ENCODE measurements around the gene MACROD1. TPM values are rescaled to one million over a fixed set of nuclear protein-coding genes. Genes with fewer than 3 reads are reported as not detected.

MACROD1 gene
- total and polyA plus RNA-seq, 10 donors, result 5.1 to 20.3 (median 7.8) TPM

DNA sequence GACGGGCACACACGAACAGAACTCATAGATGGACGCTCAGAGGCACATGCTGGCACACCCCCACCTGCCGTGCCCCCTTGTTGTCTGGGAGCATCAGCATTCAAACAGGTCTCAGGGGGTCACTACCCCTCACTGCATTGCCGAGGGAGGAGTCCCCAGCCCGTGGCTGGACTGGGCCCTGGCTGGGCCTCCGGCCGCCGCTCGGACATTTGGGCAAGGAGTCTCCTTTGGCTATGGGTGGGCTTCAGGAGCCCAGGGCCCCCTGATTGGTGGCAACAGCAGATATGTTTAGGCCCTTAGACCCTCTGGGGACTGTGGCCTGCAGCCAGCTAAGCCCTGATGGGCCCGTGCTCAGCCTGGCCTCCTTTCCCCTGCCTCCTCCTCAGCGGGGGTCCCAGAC, 88.3 kb downstream of the MACROD1 start:
- TF ChIP-seq POLR2AphosphoS5 (IDR thresholded peaks at IDR 0.05) (no peak), POLR2A (IDR thresholded peaks at IDR 0.05) (no peak)
- TF ChIP-seq, protein P1, sequence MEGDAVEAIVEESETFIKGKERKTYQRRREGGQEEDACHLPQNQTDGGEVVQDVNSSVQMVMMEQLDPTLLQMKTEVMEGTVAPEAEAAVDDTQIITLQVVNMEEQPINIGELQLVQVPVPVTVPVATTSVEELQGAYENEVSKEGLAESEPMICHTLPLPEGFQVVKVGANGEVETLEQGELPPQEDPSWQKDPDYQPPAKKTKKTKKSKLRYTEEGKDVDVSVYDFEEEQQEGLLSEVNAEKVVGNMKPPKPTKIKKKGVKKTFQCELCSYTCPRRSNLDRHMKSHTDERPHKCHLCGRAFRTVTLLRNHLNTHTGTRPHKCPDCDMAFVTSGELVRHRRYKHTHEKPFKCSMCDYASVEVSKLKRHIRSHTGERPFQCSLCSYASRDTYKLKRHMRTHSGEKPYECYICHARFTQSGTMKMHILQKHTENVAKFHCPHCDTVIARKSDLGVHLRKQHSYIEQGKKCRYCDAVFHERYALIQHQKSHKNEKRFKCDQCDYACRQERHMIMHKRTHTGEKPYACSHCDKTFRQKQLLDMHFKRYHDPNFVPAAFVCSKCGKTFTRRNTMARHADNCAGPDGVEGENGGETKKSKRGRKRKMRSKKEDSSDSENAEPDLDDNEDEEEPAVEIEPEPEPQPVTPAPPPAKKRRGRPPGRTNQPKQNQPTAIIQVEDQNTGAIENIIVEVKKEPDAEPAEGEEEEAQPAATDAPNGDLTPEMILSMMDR (IDR thresholded peaks at IDR 0.05 in 8 of 11, conservative IDR thresholded peaks at IDR 0.05 in 3 of 11), result no peak
- WGBS, 5 donors, result 90 to 95% (median 94%) methylated on average over 3 to 12 of the region's 12 CpGs
- Histone ChIP-seq H3K4me1 (peaks cover 0 to 12% (median 4%) of the 10 kb centered on the region in 6 donors), H3K27me3 (replicated peaks in 1 of 7) (no peaks in the 10 kb centered on the region), H3K9me3 (no peaks in the 10 kb centered on the region), H3K36me3 (no peaks in the 10 kb centered on the region), H3K27ac (no peak overlapping the region), H3K4me3 (no peak overlapping the region)
- intact Hi-C loops (cut with DNase I; ENCODE audit: low total_unique reads), result no loop called here
- no peak for DNase-seq

DNA sequence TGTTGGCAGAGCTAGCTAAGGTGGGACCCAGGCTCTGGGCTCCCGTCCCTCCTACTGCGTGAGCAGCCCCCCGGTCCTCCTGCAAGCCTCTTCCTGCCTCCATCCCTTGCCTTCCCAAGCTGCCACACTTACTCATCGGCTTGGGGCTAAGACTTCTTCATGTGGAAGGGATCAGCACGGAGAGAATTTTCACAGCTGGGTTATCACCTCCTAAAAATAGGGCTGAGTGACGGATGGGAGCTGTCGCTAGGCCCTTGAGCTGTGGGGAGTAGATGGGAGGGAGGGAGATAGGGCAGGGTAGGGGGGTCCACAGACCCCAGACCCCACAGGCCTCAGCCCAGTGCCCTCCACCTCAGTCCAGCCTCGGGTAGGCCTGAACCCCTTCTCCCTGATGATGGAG, 89.2 kb downstream of the MACROD1 start:
- TF ChIP-seq POLR2A (IDR thresholded peaks at IDR 0.05), result no peak
- TF ChIP-seq POLR2AphosphoS5 (IDR thresholded peaks at IDR 0.05), result no peak
- TF ChIP-seq, protein P1 (IDR thresholded peaks at IDR 0.05 in 8 of 11, conservative IDR thresholded peaks at IDR 0.05 in 3 of 11), result no peak
- peaks cover 0 to 12% (median 4%) of the 10 kb centered on the region in 6 donors for H3K4me1 ChIP-seq
- H3K27ac ChIP-seq, result no peak overlapping the region
- no peaks in the 10 kb centered on the region for H3K9me3 ChIP-seq
- H3K27me3 ChIP-seq (replicated peaks in 1 of 7), result no peaks in the 10 kb centered on the region
- H3K36me3 ChIP-seq, result no peaks in the 10 kb centered on the region
- 79 to 92% (median 84%) methylated on average over 5 to 8 of the region's 8 CpGs for WGBS, 5 donors
- DNase-seq, result no peak
- no peak overlapping the region for H3K4me3 ChIP-seq
- intact Hi-C loops (cut with DNase I; ENCODE audit: low total_unique reads), result no loop called here

DNA sequence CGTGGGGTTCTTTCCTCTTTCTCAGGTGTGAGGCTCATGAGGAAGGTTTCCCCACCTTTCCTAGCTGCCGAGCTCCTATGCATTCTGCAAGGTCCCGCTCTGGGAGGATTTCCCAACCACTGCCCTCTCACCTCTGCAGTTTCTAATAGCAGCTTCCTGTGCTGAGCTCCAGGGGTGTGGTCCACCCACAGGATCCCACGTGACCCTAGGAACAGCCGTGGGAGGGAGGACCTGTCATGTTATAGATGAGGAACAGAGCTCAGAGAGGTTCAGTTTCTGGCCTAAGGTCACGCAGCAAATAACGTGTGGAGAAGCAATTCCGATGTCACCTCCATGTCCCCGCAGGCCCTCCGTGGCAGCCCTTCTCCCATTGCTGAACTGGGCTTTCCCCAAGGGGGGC, 91.7 kb downstream of the MACROD1 start:
- TF ChIP-seq, protein P1 (IDR thresholded peaks at IDR 0.05 in 8 of 11, conservative IDR thresholded peaks at IDR 0.05 in 3 of 11), result no peak
- TF ChIP-seq POLR2AphosphoS5 (IDR thresholded peaks at IDR 0.05), result no peak
- no peak for TF ChIP-seq POLR2A (IDR thresholded peaks at IDR 0.05)
- Histone ChIP-seq H3K27me3 (replicated peaks in 1 of 7) (no peaks in the 10 kb centered on the region), H3K27ac (no peak overlapping the region), H3K36me3 (no peaks in the 10 kb centered on the region), H3K4me1 (peaks cover 0 to 12% (median 4%) of the 10 kb centered on the region in 6 donors), H3K4me3 (no peak overlapping the region), H3K9me3 (no peaks in the 10 kb centered on the region)
- intact Hi-C loops (cut with DNase I; ENCODE audit: low total_unique reads), result no loop called here
- no peak for DNase-seq
- WGBS, 5 donors, result 54 to 74% (median 59%) methylated on average over 10 of the region's 10 CpGs

DNA sequence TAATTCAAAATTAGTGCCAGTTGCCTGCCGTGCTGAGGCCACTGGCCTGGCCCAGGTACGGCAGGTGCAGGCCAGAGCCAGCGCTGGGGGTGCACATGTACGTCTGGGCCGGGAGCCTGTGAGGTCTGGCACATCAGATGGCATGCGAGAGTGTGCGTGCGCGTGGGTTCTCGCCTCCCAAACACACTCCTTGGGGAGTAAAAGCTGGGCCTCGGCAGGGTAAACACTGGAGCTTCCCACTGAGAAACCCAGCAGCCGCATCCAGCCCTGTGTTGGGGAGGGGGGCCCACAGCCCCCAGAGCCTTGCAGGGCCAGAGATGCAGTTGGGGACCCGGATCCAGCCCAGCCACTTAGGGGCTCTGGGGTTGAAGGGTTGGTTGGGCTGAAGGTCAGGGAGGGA, 92.4 kb downstream of the MACROD1 start:
- Histone ChIP-seq H3K4me3 (no peak overlapping the region), H3K9me3 (no peaks in the 10 kb centered on the region), H3K4me1 (peaks cover 0 to 12% (median 4%) of the 10 kb centered on the region in 6 donors), H3K27ac (no peak overlapping the region), H3K27me3 (replicated peaks in 1 of 7) (no peaks in the 10 kb centered on the region), H3K36me3 (no peaks in the 10 kb centered on the region)
- intact Hi-C loops (cut with DNase I; ENCODE audit: low total_unique reads), result no loop called here
- WGBS, 5 donors, result 82 to 91% (median 85%) methylated on average over 12 to 13 of the region's 13 CpGs
- DNase-seq, result no peak
- TF ChIP-seq POLR2A (IDR thresholded peaks at IDR 0.05), result no peak
- TF ChIP-seq POLR2AphosphoS5 (IDR thresholded peaks at IDR 0.05), result no peak
- TF ChIP-seq, protein P1 (IDR thresholded peaks at IDR 0.05 in 8 of 11, conservative IDR thresholded peaks at IDR 0.05 in 3 of 11), result no peak

Data from spleen (tissue), 11 donors.